GM21619 (cell line): ENCODE data around the gene SYT17.

Experiments used
- ATAC-seq: cut with Tn5 transposase; IDR thresholded peaks from one replicate; pipeline ENCODE4 v1.9.1; 2021; ENCODE audit not compliant: unreplicated experiment

SYT17 gene

GRCh38 chr16:19241512-19241911 is 73.5 kb downstream of the SYT17 start:
- ATAC-seq, result no peak

GRCh38 chr16:19242186-19242585 is 74.1 kb downstream of the SYT17 start:
- no peak for ATAC-seq

GRCh38 chr16:19242987-19243575 is 75.0 kb downstream of the SYT17 start:
- no peak for ATAC-seq

- no peak for ATAC-seq
Measured at GRCh38 chr16:19245326-19245925, 77.4 kb downstream of the SYT17 start.

- ATAC-seq, result no peak
Measured at GRCh38 chr16:19252904-19253303, 84.9 kb downstream of the SYT17 start.

- no peak for ATAC-seq
Measured at GRCh38 chr16:19254611-19255010, 86.6 kb downstream of the SYT17 start.

GRCh38 chr16:19264123-19264673 is 96.2 kb downstream of the SYT17 start:
- no peak for ATAC-seq

- no peak for ATAC-seq
Measured at GRCh38 chr16:19265380-19265930, 97.4 kb downstream of the SYT17 start.

- ATAC-seq, result no peak
Measured at GRCh38 chr16:19266774-19267173, 98.7 kb downstream of the SYT17 start.

- ATAC-seq, result no peak
Measured at GRCh38 chr16:19269098-19269497, 101.1 kb downstream of the SYT17 start.

GRCh38 chr16:19274165-19274797 is 106.2 kb downstream of the SYT17 start:
- no peak for ATAC-seq

- no peak for ATAC-seq
Measured at GRCh38 chr16:19278403-19278802, 110.4 kb downstream of the SYT17 start.

- no peak for ATAC-seq
Measured at GRCh38 chr16:19281246-19281645, 113.2 kb downstream of the SYT17 start.

- no peak for ATAC-seq
Measured at GRCh38 chr16:19282101-19282500, 114.1 kb downstream of the SYT17 start.

- ATAC-seq, result no peak
Measured at GRCh38 chr16:19283637-19284036, 115.6 kb downstream of the SYT17 start.

GRCh38 chr16:19284207-19284606 is 116.2 kb downstream of the SYT17 start:
- no peak for ATAC-seq

- ATAC-seq, result no peak
Measured at GRCh38 chr16:19285431-19285830, 117.4 kb downstream of the SYT17 start, which contains the start of gene CLEC19A. CLEC19A (plus strand) TSS chr16:19285731; CDS start chr16:19285852, 121 bp downstream.

GRCh38 chr16:19286827-19287226 is 118.8 kb downstream of the SYT17 start:
- no peak for ATAC-seq

GRCh38 chr16:19287241-19287640 is 119.2 kb downstream of the SYT17 start:
- no peak for ATAC-seq

- no peak for ATAC-seq
Measured at GRCh38 chr16:19288872-19289799, 121.1 kb downstream of the SYT17 start.
